Measurements from ENCODE around the gene NRIP1. TPM values are rescaled to one million over a fixed set of nuclear protein-coding genes. Genes with fewer than 3 reads are reported as not detected.

The NRIP1 gene
- total and polyA plus RNA-seq, 2 of the 8 experiments (the other 6 are each of a cell fraction or from before 2014, with no cell fraction given) = 1.5 to 9.3 TPM

DNA sequence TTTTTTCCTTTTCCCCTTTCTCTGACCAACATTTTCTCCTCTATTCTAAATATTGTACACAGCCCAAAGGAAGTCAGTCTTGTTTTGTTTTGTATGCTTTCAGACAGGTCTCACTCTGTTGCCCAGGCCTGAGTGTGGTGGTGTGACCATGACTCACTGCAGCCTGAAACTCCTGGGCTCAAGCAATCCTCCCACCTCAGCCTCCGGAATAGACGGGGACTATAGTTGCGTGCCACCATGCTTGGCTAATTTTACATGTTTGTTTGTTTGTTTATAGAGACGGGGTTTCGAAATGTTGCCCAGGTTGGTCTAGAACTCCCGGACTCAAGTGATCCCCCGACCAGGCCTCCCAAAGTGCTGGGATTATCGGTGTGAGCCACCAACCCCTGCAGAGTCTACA, 72.8 kb downstream of the NRIP1 start:
- H3K14ac ChIP-seq (ENCODE audit: insufficient read length) = no peak overlapping the region
- no peak overlapping the region for H2BK20ac ChIP-seq (ENCODE audit: low read length)
- no peaks in the 10 kb centered on the region for H3K79me2 ChIP-seq (ENCODE audit: control insufficient read depth in 1 of 2, insufficient read depth in 2 of 2, low read length in 2 of 2)
- DNase-seq (ENCODE audit: low read depth in 1 of 2, low spot score in 2 of 2) = no peak
- H2AFZ ChIP-seq (ENCODE audit: low read length) = no peak overlapping the region
- H2AK5ac ChIP-seq (ENCODE audit: low read depth, low read length) = no peak overlapping the region
- no peak overlapping the region for H3K18ac ChIP-seq (ENCODE audit: extremely low read depth, low read length)
- no peaks in the 10 kb centered on the region for H3K9me3 ChIP-seq (ENCODE audit: insufficient read depth in 2 of 2, low read depth in 1 of 2, low read length in 1 of 2)
- CTCF ChIA-PET (ENCODE audit: partially characterized antibody) = interaction anchor here (1.4 kb wide), 1 partner anchor 9 kb away, joined by 6 read pairs; no protein-coding TSS in a partner anchor
- POLR2A ChIA-PET (ENCODE audit: partially characterized antibody) = no interaction called here
- H3K9ac ChIP-seq (replicated peaks in 1 of 4; ENCODE audit: extremely low read depth in 1 of 4, low read depth in 3 of 4, low read length in 3 of 4) = no peak overlapping the region
- no peak overlapping the region for H2BK15ac ChIP-seq (ENCODE audit: low read length)
- H2BK12ac ChIP-seq (ENCODE audit: low read depth, low read length) = no peak overlapping the region
- H3K23me2 ChIP-seq (ENCODE audit: low read depth, low read length) = no peaks in the 10 kb centered on the region
- 92% methylated on average over 8 of the region's 8 CpGs; no CpG with 5 or more reads in 1 of the 2 experiments for WGBS, 2 experiments (ENCODE audit: extremely low coverage in 1 of 2, insufficient coverage in 1 of 2, insufficient read length in 1 of 2, insufficient replicate concordance in 2 of 2, low coverage in 1 of 2, low lambda C conversion rate in 2 of 2, missing lambda C conversion rate in 1 of 2)
- H3K27me3 ChIP-seq (replicated peaks in 1 of 4; ENCODE audit: control insufficient read depth in 3 of 4, extremely low read depth in 1 of 4, insufficient read depth in 3 of 4, low read length in 3 of 4) = peaks cover 0 to 10% (median 4%) of the 10 kb centered on the region in 4 experiments; a peak in 4 of 7 replicates
- no peak overlapping the region for H3K4ac ChIP-seq (replicated peaks; ENCODE audit: insufficient read length, low read depth, low read length)
- H4K20me1 ChIP-seq (replicated peaks in 1 of 2; ENCODE audit: control insufficient read depth in 1 of 2, insufficient read depth in 2 of 2, low read length in 2 of 2) = peaks cover 0 to 2% of the 10 kb centered on the region in 2 experiments
- no peak overlapping the region for H4K91ac ChIP-seq (replicated peaks; ENCODE audit: insufficient read length, low read length)
- no peak overlapping the region for H3K4me3 ChIP-seq (ENCODE audit: extremely low read depth in 1 of 4, insufficient read depth in 2 of 4, low read depth in 3 of 4, low read length in 4 of 4)
- no peak overlapping the region for H2BK120ac ChIP-seq (replicated peaks; ENCODE audit: low read depth, low read length)
- H3K56ac ChIP-seq (replicated peaks; ENCODE audit: insufficient read length, low read depth, low read length) = no peak overlapping the region
- no peaks in the 10 kb centered on the region; a peak in 1 of 8 replicates for H3K36me3 ChIP-seq (ENCODE audit: control insufficient read depth in 2 of 4, insufficient read depth in 4 of 4, low read length in 3 of 4)
- no peak overlapping the region for H2BK5ac ChIP-seq (ENCODE audit: low read depth, low read length)
- no peak overlapping the region for H4K5ac ChIP-seq (ENCODE audit: insufficient read length, low read depth, low read length)
- no peak overlapping the region for H3K4me2 ChIP-seq (ENCODE audit: insufficient read depth in 1 of 2, low read depth in 2 of 2, low read length in 2 of 2)
- H4K8ac ChIP-seq (ENCODE audit: extremely low read depth, insufficient read depth, low read length) = no peak overlapping the region
- FAIRE-seq = no peak
- no peak overlapping the region for H3K23ac ChIP-seq (ENCODE audit: insufficient read length)
- H3K79me1 ChIP-seq (ENCODE audit: low read depth, low read length) = no peaks in the 10 kb centered on the region
- peaks cover 0 to 3% (median 1%) of the 10 kb centered on the region in 4 experiments; a peak in 3 of 7 replicates for H3K4me1 ChIP-seq (replicated peaks in 1 of 4; ENCODE audit: control insufficient read depth in 3 of 4, insufficient read depth in 4 of 4, low read length in 3 of 4)
- H3K27ac ChIP-seq (ENCODE audit: low read depth, low read length) = no peak overlapping the region
- TF ChIP-seq, protein P1, sequence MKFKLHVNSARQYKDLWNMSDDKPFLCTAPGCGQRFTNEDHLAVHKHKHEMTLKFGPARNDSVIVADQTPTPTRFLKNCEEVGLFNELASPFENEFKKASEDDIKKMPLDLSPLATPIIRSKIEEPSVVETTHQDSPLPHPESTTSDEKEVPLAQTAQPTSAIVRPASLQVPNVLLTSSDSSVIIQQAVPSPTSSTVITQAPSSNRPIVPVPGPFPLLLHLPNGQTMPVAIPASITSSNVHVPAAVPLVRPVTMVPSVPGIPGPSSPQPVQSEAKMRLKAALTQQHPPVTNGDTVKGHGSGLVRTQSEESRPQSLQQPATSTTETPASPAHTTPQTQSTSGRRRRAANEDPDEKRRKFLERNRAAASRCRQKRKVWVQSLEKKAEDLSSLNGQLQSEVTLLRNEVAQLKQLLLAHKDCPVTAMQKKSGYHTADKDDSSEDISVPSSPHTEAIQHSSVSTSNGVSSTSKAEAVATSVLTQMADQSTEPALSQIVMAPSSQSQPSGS (IDR thresholded peaks at IDR 0.05; ENCODE audit: low read length) = no peak
- TF ChIP-seq EZH2 (IDR thresholded peaks at IDR 0.05; ENCODE audit: low read depth, low read length, severe bottlenecking) (no peak), KDM5A (IDR thresholded peaks at IDR 0.05; ENCODE audit: low read length) (no peak), TAF7 (optimal IDR thresholded peaks at IDR 0.05; ENCODE audit: borderline replicate concordance, low read depth, low read length) (no peak), KDM1A (IDR thresholded peaks at IDR 0.05; ENCODE audit: borderline replicate concordance, low read length) (no peak), BACH1 (IDR thresholded peaks at IDR 0.05; ENCODE audit: low read length) (no peak), POU5F1 (IDR thresholded peaks at IDR 0.05; ENCODE audit: low read depth, low read length) (no peak), HDAC6 (IDR thresholded peaks at IDR 0.05; ENCODE audit: low read depth, low read length) (no peak), TCF12 (IDR thresholded peaks at IDR 0.05; ENCODE audit: low read depth, low read length) (no peak), BCL11A (IDR thresholded peaks at IDR 0.05; ENCODE audit: low read depth in 2 of 2, low read length in 2 of 2) (no peak)
- TF ChIP-seq, protein P2, sequence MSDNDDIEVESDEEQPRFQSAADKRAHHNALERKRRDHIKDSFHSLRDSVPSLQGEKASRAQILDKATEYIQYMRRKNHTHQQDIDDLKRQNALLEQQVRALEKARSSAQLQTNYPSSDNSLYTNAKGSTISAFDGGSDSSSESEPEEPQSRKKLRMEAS (IDR thresholded peaks at IDR 0.05) = no peak
- TF ChIP-seq, protein P3, sequence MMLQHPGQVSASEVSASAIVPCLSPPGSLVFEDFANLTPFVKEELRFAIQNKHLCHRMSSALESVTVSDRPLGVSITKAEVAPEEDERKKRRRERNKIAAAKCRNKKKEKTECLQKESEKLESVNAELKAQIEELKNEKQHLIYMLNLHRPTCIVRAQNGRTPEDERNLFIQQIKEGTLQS (IDR thresholded peaks at IDR 0.05; ENCODE audit: insufficient read depth, low read depth, low read length) = no peak
